HepG2 (cell line): ENCODE measurements around the gene MRPL36. TPM values are rescaled to one million over a fixed set of nuclear protein-coding genes. Genes with fewer than 3 reads are reported as not detected.
"Not testable (repeated sequence)": the region's sequence is repeated elsewhere in the genome, so short reads cannot be mapped to it uniquely, and the experiment has no call there.

Experiments
- ATAC-seq: fragments of 200-7000 bp; cut with Tn5 transposase; 3 replicates; pipeline ENCODE4 v1.9.1; 2020; ENCODE audit warnings: mild to moderate bottlenecking, moderate library complexity
- BruUV-seq: library from RNA; stranded (reverse); fragments of 400-500 nt; replicated peaks from 2 replicates; lab custom pipeline; 2021; lab: Mats Ljungman, UMichigan
- CTCF ChIA-PET: fragments of 300-600 bp; formaldehyde crosslinking; extraction: SDS; loops from one replicate; lab custom pipeline; 2021; ENCODE audit warnings: low total read pairs, inconsistent platforms, low intra/inter-chr PET ratio; lab: Yijun Ruan, JAX
- POLR2A ChIA-PET: fragments of 350-600 bp; sonication (Branson Sonifier 250); formaldehyde crosslinking; loops from one replicate; lab custom pipeline; 2020; ENCODE audit warnings: antibody characterized with exemption, inconsistent platforms; lab: Yijun Ruan, JAX
- DNase-seq: peaks from one replicate; pipeline ENCODE4 v3.0.0-alpha.2; 2015; ENCODE audit warnings: low spot score
- FAIRE-seq: peaks from 3 replicates; lab custom pipeline; 2011; peaks lifted over from hg19 to GRCh38; lab: Jason Lieb, UNC
- H2AFZ ChIP-seq: one replicate; pipeline ENCODE4 v1.6.1; 2011; ENCODE audit warnings: low read length, inconsistent platforms
- H3K27ac ChIP-seq: fragments of 300-600 bp; 3 replicates; pipeline ENCODE4 v1.8.0; 2011; ENCODE audit warnings: mixed run types, mild to moderate bottlenecking, mixed read lengths, low read length, inconsistent platforms; ENCODE audit not compliant: insufficient read depth; ENCODE audit errors: extremely low read length
- H3K27me3 ChIP-seq, 2 experiments: fragments of 200-600 bp in 1 of 2; 2 replicates in 1 of 2; 3 replicates in 1 of 2; pipeline versions ENCODE4 v1.6.0 to v1.8.0; 2011; ENCODE audit warnings: low read length in 2 of 2, mild to moderate bottlenecking in 2 of 2, moderate library complexity in 2 of 2, inconsistent platforms in 1 of 2; ENCODE audit not compliant: insufficient read depth in 2 of 2, control insufficient read depth in 1 of 2
- H3K36me3 ChIP-seq, 2 experiments: fragments of 200-600 bp in 1 of 2; replicated peaks in 1 of 2; 2 replicates in 1 of 2; 3 replicates in 1 of 2; pipeline versions ENCODE4 v1.5.1 to v1.8.0; 2011; ENCODE audit warnings: low read length in 2 of 2, inconsistent platforms in 1 of 2; ENCODE audit not compliant: insufficient read depth in 2 of 2, control insufficient read depth in 1 of 2
- H3K4me1 ChIP-seq: 2 replicates; pipeline ENCODE4 v1.5.1; 2012; ENCODE audit warnings: low read length, inconsistent platforms; ENCODE audit not compliant: insufficient read depth
- H3K4me2 ChIP-seq: 2 replicates; pipeline ENCODE4 v1.6.0; 2011; ENCODE audit warnings: low read depth, low read length, inconsistent platforms
- H3K4me3 ChIP-seq, 3 experiments: fragments of 200-600 bp in 1 of 3; sonication (generic), shearing (Covaris generic) in 1 of 3; replicated peaks in 1 of 3; 2 replicates each; pipeline ENCODE4 v1.5.1; 2011 to 2016; ENCODE audit warnings: low read length in 3 of 3, inconsistent platforms in 2 of 3, low read depth in 2 of 3, mild to moderate bottlenecking in 2 of 3, control low read depth in 1 of 3, mixed read lengths in 1 of 3; ENCODE audit not compliant: insufficient read depth in 1 of 3
- H3K79me2 ChIP-seq: one replicate; pipeline ENCODE4 v1.6.1; 2011; ENCODE audit warnings: low read length, inconsistent platforms; ENCODE audit not compliant: insufficient read depth
- H3K9ac ChIP-seq: 2 replicates; pipeline ENCODE4 v1.6.0; 2011; ENCODE audit warnings: mild to moderate bottlenecking, low read depth, low read length, inconsistent platforms; ENCODE audit not compliant: insufficient read depth
- H3K9me3 ChIP-seq: 2 replicates; pipeline ENCODE4 v1.5.1; 2012; ENCODE audit warnings: mild to moderate bottlenecking, low read length
- H4K20me1 ChIP-seq: 2 replicates; pipeline ENCODE4 v1.6.0; 2011; ENCODE audit warnings: inconsistent platforms, mild to moderate bottlenecking, low read length, moderate library complexity; ENCODE audit not compliant: insufficient read depth
- ATF5 ChIP-seq: sonication (generic); formaldehyde crosslinking; IDR thresholded peaks from 2 replicates; pipeline ENCODE4 v1.4.0; 2020; ENCODE audit warnings: mild to moderate bottlenecking, low read depth, missing genetic modification reagents
- MED13 ChIP-seq: sonication (generic); formaldehyde crosslinking; IDR thresholded peaks from 2 replicates; pipeline ENCODE4 v1.5.0; 2020; ENCODE audit warnings: missing genetic modification reagents
- NKX3-1 ChIP-seq: sonication (generic); formaldehyde crosslinking; IDR thresholded peaks from 2 replicates; pipeline ENCODE4 v1.5.0; 2020; ENCODE audit warnings: missing genetic modification reagents
- RFXAP ChIP-seq: sonication (generic); formaldehyde crosslinking; IDR thresholded peaks from 2 replicates; pipeline ENCODE4 v1.4.0; 2020; ENCODE audit warnings: missing genetic modification reagents, borderline replicate concordance
- TERF1 ChIP-seq: sonication (generic); formaldehyde crosslinking; IDR thresholded peaks from 2 replicates; pipeline ENCODE4 v1.8.0; 2022; ENCODE audit warnings: mild to moderate bottlenecking, missing genetic modification reagents, moderate library complexity
- TFDP1 ChIP-seq: IDR thresholded peaks from 2 replicates; pipeline ENCODE4 v1.6.1; 2016; ENCODE audit warnings: missing compliant biosample characterization, missing genetic modification reagents, borderline replicate concordance
- WGBS: methylation state at CpG from one replicate; pipeline ENCODE4 v1.1.6; 2017; ENCODE audit warnings: low lambda C conversion rate; 5-methylcytosine and 5-hydroxymethylcytosine counted together
- in situ Hi-C: cut with HindIII; loops from 2 replicates; pipeline ENCODE4 v1.10.0; 2017; ENCODE audit warnings: low pct_unique_long_range_greater_than_20kb; ENCODE audit not compliant: extremely low pct_ligation_motif_present
- intact Hi-C: fragments of 100-400 bp; cut with micrococcal nuclease; formaldehyde crosslinking; loops from one replicate; pipeline ENCODE4 v1.10.0; 2022; ENCODE audit not compliant: unreplicated experiment
- polyA plus RNA-seq, 8 experiments: library from polyadenylated mRNA; depleted of rRNA in 3 of 8; stranded (reverse) in 7 of 8; unstranded in 1 of 8; fragments of >200 nt; fragmentation: Illumina TruSeq in 4 of 8; extraction: Trizol in 4 of 8; gene quantifications; 2 replicates each; pipeline versions ENCODE4 v1.2.1 to v1.2.3, GENCODE V29; 2011 to 2016; ENCODE audit warnings: low read depth in 4 of 8, missing spikeins in 1 of 8, mixed read lengths in 1 of 8; ENCODE audit not compliant: insufficient read depth in 1 of 8
- total RNA-seq, 5 experiments: library from RNA; depleted of rRNA; stranded (reverse); fragments of >200 nt; fragmentation: Illumina TruSeq; extraction: Trizol; gene quantifications; 2 replicates each; pipeline ENCODE4 v1.2.3, GENCODE V29; 2016; ENCODE audit warnings: low read depth in 1 of 5
- TF ChIP-seq, protein P1 (sequence below): sonication (generic); formaldehyde crosslinking; IDR thresholded peaks from 2 replicates; pipeline ENCODE4 v1.4.0; 2020; ENCODE audit warnings: missing genetic modification reagents, borderline replicate concordance

The MRPL36 gene
- total and polyA plus RNA-seq, 2 of the 13 experiments (the other 11 are each of a cell fraction or from before 2014, with no cell fraction given): 71.3 to 113 TPM

DNA sequence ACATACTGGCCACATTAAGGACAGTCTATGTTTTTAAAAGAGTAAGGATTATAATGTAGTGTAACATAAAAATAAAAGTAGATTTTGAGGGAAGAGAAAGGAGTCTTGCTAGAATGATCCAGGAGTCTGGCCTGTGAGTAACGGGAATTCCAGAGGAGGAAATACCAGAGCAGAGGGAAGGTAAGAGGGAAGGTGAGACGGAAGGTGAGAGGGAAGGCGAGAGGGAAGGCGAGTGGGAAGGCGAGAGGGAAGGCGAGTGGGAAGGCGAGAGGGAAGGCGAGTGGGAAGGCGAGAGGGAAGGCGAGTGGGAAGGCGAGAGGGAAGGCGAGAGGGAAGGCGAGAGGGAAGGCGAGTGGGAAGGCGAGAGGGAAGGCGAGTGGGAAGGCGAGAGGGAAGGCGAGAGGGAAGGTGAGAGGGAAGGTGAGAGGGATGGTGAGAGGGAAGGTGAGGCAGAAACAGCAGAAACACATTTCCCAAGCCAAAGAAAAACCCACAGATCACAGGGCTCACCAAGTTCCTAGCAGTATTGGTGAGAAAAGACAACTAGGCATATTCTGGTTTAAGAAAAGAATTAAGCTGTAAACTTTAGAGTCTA is 17.0 kb upstream of the MRPL36 start:
- H3K27ac ChIP-seq, ATAC-seq, BruUV-seq, intact Hi-C loops, H3K4me1 ChIP-seq, H2AFZ ChIP-seq, H4K20me1 ChIP-seq, in situ Hi-C loops, POLR2A ChIA-PET, H3K27me3 ChIP-seq, FAIRE-seq, DNase-seq, H3K4me3 ChIP-seq, CTCF ChIA-PET, H3K79me2 ChIP-seq, H3K9ac ChIP-seq, H3K4me2 ChIP-seq, H3K9me3 ChIP-seq: not testable (repeated sequence)
- peaks cover 33 to 69% of the 10 kb centered on the region in 2 experiments for H3K36me3 ChIP-seq
- WGBS: 96% methylated on average over 18 of the region's 18 CpGs

- no peak for DNase-seq
Measured at GRCh38 chr5:1815881-1816292, 16.2 kb upstream of the MRPL36 start.

More at GRCh38 chr5:1815881-1816292, 16.2 kb upstream of the MRPL36 start:
- no TSS peak for BruUV-seq
- Histone ChIP-seq H3K36me3 (peaks cover 31 to 65% of the 10 kb centered on the region in 2 experiments), H3K9ac (no peak overlapping the region), H3K4me2 (no peak overlapping the region), H3K4me1 (no peaks in the 10 kb centered on the region), H4K20me1 (no peaks in the 10 kb centered on the region), H3K27ac (no peak overlapping the region), H3K27me3 (no peaks in the 10 kb centered on the region), H3K9me3 (no peaks in the 10 kb centered on the region), H3K79me2 (no peaks in the 10 kb centered on the region), H2AFZ (no peak overlapping the region), H3K4me3 (no peak overlapping the region)
- no peak for ATAC-seq
- TF ChIP-seq ATF5 (CRISPR knock-in tag) (no peak), NKX3-1 (CRISPR knock-in tag) (no peak), TFDP1 (CRISPR knock-in tag) (no peak), RFXAP (CRISPR knock-in tag) (no peak), MED13 (CRISPR knock-in tag) (no peak), TERF1 (CRISPR knock-in tag) (no peak)
- TF ChIP-seq, protein P1, sequence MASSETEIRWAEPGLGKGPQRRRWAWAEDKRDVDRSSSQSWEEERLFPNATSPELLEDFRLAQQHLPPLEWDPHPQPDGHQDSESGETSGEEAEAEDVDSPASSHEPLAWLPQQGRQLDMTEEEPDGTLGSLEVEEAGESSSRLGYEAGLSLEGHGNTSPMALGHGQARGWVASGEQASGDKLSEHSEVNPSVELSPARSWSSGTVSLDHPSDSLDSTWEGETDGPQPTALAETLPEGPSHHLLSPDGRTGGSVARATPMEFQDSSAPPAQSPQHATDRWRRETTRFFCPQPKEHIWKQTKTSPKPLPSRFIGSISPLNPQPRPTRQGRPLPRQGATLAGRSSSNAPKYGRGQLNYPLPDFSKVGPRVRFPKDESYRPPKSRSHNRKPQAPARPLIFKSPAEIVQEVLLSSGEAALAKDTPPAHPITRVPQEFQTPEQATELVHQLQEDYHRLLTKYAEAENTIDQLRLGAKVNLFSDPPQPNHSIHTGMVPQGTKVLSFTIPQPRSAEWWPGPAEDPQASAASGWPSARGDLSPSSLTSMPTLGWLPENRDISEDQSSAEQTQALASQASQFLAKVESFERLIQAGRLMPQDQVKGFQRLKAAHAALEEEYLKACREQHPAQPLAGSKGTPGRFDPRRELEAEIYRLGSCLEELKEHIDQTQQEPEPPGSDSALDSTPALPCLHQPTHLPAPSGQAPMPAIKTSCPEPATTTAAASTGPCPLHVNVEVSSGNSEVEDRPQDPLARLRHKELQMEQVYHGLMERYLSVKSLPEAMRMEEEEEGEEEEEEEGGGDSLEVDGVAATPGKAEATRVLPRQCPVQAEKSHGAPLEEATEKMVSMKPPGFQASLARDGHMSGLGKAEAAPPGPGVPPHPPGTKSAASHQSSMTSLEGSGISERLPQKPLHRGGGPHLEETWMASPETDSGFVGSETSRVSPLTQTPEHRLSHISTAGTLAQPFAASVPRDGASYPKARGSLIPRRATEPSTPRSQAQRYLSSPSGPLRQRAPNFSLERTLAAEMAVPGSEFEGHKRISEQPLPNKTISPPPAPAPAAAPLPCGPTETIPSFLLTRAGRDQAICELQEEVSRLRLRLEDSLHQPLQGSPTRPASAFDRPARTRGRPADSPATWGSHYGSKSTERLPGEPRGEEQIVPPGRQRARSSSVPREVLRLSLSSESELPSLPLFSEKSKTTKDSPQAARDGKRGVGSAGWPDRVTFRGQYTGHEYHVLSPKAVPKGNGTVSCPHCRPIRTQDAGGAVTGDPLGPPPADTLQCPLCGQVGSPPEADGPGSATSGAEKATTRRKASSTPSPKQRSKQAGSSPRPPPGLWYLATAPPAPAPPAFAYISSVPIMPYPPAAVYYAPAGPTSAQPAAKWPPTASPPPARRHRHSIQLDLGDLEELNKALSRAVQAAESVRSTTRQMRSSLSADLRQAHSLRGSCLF: no peak
- POLR2A ChIA-PET: no interaction called here
- intact Hi-C loops: no loop called here
- 98% methylated on average over 15 of the region's 17 CpGs for WGBS
- in situ Hi-C loops: no loop called here
- FAIRE-seq: no peak
- CTCF ChIA-PET: no interaction called here
